Measurements from ENCODE around the gene ELAPOR2.
"Not testable (repeated sequence)": the region's sequence is repeated elsewhere in the genome, so short reads cannot be mapped to it uniquely, and the experiment has no call there.

ELAPOR2 gene, protein sequence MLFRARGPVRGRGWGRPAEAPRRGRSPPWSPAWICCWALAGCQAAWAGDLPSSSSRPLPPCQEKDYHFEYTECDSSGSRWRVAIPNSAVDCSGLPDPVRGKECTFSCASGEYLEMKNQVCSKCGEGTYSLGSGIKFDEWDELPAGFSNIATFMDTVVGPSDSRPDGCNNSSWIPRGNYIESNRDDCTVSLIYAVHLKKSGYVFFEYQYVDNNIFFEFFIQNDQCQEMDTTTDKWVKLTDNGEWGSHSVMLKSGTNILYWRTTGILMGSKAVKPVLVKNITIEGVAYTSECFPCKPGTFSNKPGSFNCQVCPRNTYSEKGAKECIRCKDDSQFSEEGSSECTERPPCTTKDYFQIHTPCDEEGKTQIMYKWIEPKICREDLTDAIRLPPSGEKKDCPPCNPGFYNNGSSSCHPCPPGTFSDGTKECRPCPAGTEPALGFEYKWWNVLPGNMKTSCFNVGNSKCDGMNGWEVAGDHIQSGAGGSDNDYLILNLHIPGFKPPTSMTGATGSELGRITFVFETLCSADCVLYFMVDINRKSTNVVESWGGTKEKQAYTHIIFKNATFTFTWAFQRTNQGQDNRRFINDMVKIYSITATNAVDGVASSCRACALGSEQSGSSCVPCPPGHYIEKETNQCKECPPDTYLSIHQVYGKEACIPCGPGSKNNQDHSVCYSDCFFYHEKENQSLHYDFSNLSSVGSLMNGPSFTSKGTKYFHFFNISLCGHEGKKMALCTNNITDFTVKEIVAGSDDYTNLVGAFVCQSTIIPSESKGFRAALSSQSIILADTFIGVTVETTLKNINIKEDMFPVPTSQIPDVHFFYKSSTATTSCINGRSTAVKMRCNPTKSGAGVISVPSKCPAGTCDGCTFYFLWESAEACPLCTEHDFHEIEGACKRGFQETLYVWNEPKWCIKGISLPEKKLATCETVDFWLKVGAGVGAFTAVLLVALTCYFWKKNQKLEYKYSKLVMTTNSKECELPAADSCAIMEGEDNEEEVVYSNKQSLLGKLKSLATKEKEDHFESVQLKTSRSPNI

DNA sequence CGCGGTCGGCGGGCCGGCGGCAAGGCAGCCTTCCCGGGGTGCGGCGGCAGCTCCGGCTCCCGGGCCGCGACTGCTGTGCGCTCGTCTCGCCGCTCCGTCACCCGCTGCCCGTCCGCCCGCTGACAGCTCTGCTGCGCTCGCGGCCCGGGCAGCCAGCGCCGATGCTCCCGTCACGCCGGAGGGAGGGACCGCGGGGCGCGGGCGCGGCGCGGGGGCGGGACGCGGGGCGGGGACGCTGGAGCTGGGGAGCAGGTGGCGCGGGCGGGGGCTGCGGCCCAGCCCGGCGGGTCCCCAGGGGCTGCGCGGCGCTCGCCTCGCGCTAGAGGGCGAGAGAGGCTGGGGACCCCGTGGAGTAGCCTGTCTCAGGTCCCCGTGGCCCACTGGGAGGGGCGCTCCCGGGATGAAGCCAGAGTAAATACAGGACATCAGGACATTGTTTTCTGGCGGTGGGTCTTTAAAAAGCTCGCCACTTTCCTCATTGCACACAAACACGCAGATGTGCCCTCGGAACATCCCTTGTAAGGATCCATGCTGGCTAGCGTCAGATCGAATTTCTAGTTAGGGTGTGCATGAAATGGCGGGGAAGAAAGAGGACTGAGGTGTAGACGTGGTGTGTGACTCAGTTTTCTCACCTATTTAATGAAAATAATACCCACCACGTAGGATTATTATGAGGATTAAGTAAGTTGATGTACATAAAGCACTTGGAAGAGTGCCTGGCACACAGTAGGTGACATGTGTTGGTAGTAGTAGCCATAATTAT, at the start of gene ELAPOR2:
TSS of gene ELAPOR2 (minus strand) at position 130 of the 763 bp plus-strand sequence. CDS start 141 bp downstream, outside the sequence.
- peak; percentile 62 for DNase-seq (ENCODE audit: low read depth)
- TF ChIP-seq, protein P1, sequence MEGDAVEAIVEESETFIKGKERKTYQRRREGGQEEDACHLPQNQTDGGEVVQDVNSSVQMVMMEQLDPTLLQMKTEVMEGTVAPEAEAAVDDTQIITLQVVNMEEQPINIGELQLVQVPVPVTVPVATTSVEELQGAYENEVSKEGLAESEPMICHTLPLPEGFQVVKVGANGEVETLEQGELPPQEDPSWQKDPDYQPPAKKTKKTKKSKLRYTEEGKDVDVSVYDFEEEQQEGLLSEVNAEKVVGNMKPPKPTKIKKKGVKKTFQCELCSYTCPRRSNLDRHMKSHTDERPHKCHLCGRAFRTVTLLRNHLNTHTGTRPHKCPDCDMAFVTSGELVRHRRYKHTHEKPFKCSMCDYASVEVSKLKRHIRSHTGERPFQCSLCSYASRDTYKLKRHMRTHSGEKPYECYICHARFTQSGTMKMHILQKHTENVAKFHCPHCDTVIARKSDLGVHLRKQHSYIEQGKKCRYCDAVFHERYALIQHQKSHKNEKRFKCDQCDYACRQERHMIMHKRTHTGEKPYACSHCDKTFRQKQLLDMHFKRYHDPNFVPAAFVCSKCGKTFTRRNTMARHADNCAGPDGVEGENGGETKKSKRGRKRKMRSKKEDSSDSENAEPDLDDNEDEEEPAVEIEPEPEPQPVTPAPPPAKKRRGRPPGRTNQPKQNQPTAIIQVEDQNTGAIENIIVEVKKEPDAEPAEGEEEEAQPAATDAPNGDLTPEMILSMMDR (IDR thresholded peaks at IDR 0.05; ENCODE audit: insufficient read depth, low read depth, low read length, missing control alignments), result no peak
- peak within 1 kb of the TSS; percentile 41 for H3K4me3 ChIP-seq (ENCODE audit: low read length)

DNA sequence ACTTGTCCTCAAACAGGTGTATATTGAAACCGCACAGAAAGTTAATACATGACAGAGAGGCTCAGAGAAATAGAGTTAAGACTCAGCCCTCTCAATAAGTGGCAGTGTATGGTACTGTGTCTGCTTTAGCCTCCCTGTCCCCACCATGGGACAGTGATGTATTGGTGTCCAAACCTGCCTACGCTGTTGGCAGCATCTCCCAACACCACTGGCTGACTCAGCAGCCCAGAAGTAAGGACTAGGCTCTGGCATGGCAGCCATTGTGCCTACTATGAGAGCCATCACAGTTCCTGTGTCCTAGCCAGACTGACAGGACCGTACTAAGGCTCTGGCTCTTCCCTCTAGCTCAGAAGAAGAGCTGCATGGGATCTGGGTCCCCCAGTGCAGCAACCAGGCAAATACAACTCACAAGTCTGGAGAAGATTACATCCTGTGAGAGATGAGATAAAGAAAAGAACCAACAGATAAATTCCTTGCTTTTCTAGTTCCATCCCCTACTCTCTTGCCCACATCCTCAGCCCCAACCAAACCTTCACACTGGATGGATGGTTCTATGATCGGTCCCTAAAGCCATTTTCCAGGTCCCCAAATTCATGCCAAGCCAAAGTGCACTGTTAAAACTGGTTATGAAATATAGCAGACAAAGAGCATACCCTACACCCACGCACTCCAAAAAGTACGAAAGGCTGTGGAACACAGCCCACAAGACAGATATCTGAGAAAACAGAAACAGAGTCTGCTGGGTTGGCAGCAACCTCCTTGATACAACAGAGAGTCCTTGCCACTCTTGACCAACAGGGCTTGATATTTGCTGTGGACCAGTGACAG, 48.7 kb upstream of the ELAPOR2 start:
- no peak for DNase-seq (ENCODE audit: low read depth)
- TF ChIP-seq, protein P1 (IDR thresholded peaks at IDR 0.05; ENCODE audit: insufficient read depth, low read depth, low read length, missing control alignments), result no peak
- H3K4me3 ChIP-seq (ENCODE audit: low read length), result no peak overlapping the region

DNA sequence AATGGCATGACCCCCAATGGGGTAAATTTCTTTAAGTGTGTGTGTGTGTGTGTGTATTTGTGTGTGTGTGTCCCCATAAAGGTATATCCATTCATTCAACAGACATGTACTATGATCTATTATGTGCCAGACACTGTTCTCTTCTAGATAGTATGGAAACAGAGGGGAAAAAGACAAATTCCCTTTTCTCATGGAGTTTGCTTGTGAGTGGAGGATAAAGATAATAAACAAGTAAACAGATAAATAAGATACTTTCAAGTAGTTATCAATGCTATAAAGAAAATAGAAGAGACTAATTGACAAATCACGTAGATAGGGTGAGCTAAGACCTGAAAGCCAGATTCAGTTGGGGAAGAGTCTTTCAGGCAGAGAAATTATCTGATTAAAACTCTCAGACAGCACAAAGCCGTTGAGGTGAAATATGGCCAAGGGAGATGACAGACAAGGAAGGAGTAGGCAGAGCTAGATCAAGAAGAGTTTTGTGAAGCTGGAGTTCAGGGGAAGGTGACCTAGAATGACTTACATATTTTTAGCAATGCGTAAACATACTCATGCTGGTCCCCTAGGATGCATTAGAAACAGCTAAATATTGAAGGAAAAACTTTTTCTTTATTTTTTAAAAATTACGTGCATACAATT, 47.6 kb upstream of the ELAPOR2 start:
- TF ChIP-seq, protein P1 (IDR thresholded peaks at IDR 0.05; ENCODE audit: insufficient read depth, low read depth, low read length, missing control alignments), result no peak
- DNase-seq (ENCODE audit: low read depth), result no peak
- no peak overlapping the region for H3K4me3 ChIP-seq (ENCODE audit: low read length)

DNA sequence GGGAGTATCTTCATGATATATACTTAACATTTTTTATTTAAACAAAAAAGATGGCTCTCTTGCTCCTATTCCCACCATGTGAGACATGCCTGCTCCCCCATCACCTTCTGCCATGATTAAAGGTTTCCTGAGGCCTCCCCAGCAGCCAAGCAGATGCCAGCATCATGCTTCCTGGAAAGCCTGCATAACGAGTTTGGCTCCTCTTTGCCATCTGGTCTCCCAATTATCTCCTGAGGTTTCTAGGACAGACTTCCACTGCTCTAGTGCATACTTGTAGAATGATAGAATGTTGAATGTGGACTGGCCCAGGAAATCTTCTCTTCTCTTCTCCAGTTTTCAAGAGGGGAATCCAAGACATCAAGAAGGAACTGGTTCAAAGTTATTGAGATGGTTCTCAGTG, 45.9 kb upstream of the ELAPOR2 start:
- DNase-seq (ENCODE audit: low read depth), result peak; percentile 17
- H3K4me3 ChIP-seq (ENCODE audit: low read length), result no peak overlapping the region
- TF ChIP-seq, protein P1 (IDR thresholded peaks at IDR 0.05; ENCODE audit: insufficient read depth, low read depth, low read length, missing control alignments), result no peak

DNA sequence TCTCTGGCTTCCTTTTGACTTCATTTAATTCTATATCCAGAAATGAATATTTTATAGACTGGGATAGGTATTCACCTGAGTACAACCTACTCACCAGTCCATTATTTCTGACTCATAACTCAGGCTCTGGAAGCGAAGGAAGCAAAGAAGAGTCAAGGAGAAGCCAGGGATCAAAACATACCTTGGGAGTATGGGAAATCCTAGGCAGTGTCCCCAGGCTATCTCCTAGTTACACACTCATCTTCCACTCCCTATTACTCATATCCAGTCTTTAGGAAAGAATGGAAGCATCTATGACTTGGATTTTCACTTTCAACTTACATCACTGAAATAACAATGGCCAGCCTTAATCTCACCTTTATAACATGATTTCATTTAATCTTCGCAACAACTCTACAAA, 40.9 kb upstream of the ELAPOR2 start:
- no peak overlapping the region for H3K4me3 ChIP-seq (ENCODE audit: low read length)
- TF ChIP-seq, protein P1 (IDR thresholded peaks at IDR 0.05; ENCODE audit: insufficient read depth, low read depth, low read length, missing control alignments), result no peak
- DNase-seq (ENCODE audit: low read depth), result peak; percentile 96

DNA sequence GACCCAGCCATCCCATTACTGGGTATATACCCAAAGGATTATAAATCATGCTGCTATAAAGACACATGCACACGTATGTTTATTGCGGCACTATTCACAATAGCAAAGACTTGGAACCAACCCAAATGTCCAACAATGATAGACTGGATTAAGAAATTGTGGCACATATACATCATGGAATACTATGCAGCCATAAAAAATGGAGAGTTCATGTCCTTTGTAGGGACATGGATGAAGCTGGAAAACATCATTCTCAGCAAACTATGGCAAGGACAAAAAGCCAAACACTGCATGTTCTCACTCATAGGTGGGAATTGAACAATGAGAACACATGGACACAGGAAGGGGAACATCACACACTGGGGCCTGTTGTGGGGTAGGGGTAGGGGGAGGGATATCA, 37.9 kb upstream of the ELAPOR2 start:
- DNase-seq (ENCODE audit: low read depth); H3K4me3 ChIP-seq (ENCODE audit: low read length): not testable (repeated sequence)
